CD4-positive, alpha-beta T cell treated with Interleukin-10 for 1 hour (primary cell): ENCODE data around the gene TMEM205.

ENCODE experiments used
- DNase-seq: peaks from one replicate; pipeline ENCODE4 v3.0.0-alpha.2; 2020

TMEM205 gene

GRCh38 chr19:11295665-11296245, 50.3 kb downstream of the TMEM205 start, which contains the start of gene TSPAN16:
TSPAN16 (plus strand) TSS chr19:11296160; CDS start chr19:11296298, 138 bp downstream.
- no peak for DNase-seq

GRCh38 chr19:11295180-11295579, 50.9 kb downstream of the TMEM205 start:
- DNase-seq, result no peak

GRCh38 chr19:11293433-11294389, 52.4 kb downstream of the TMEM205 start:
- DNase-seq, result peak; percentile 81
